PC-9 (cell line): ENCODE data around the gene LMO4.

Experiments
- EZH2 ChIP-seq: fragments of 200-600 bp; sonication (generic); IDR thresholded peaks from 2 replicates; pipeline ENCODE4 v1.8.0; 2017; ENCODE audit warnings: antibody characterized with exemption, low read depth
- TF ChIP-seq, protein P1 (sequence below): fragments of 200-600 bp; sonication (generic); conservative IDR thresholded peaks from 2 replicates; pipeline ENCODE4 v1.6.1; 2017; ENCODE audit warnings: mixed run types, antibody characterized with exemption, mild to moderate bottlenecking, moderate library complexity

DNA sequence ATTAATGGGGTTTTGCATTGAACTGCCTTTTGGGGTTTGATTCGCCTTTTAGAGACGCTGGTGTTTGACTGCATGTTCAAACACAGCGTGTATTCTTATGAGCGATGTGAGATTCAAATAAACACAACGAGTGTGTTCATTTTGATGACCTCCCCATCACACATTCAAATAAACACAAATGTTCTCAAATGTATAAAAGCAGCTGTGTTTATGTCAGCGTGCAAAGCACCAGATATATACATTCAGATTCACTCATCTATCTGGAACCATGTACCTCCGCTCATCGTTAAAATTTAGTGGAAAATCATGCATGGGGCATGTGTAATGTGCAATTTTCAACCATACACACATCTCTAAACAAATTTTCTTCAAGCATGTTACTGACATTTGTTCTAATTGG, 21.4 kb upstream of the LMO4 start:
- TF ChIP-seq, protein P1, sequence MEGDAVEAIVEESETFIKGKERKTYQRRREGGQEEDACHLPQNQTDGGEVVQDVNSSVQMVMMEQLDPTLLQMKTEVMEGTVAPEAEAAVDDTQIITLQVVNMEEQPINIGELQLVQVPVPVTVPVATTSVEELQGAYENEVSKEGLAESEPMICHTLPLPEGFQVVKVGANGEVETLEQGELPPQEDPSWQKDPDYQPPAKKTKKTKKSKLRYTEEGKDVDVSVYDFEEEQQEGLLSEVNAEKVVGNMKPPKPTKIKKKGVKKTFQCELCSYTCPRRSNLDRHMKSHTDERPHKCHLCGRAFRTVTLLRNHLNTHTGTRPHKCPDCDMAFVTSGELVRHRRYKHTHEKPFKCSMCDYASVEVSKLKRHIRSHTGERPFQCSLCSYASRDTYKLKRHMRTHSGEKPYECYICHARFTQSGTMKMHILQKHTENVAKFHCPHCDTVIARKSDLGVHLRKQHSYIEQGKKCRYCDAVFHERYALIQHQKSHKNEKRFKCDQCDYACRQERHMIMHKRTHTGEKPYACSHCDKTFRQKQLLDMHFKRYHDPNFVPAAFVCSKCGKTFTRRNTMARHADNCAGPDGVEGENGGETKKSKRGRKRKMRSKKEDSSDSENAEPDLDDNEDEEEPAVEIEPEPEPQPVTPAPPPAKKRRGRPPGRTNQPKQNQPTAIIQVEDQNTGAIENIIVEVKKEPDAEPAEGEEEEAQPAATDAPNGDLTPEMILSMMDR = no peak
- TF ChIP-seq EZH2 = no peak
